H1 (cell line): ENCODE measurements around the gene ZRANB3. TPM values are rescaled to one million over a fixed set of nuclear protein-coding genes. Genes with fewer than 3 reads are reported as not detected.

Source experiments
- CTCF ChIA-PET: fragments of 300-600 bp; sonication (Branson Sonifier 250); formaldehyde crosslinking; loops from one replicate; lab custom pipeline; 2021; ENCODE audit not compliant: partially characterized antibody; lab: Charles Lee
- POLR2A ChIA-PET: fragments of 300-600 bp; sonication (Branson Sonifier 250); formaldehyde crosslinking; loops from one replicate; lab custom pipeline; 2021; ENCODE audit warnings: inconsistent platforms; ENCODE audit not compliant: partially characterized antibody; lab: Charles Lee
- DNase-seq, 2 experiments: peaks; one replicate each; pipeline versions ENCODE4 v3.0.0 to v3.0.0-alpha.2; 2010 to 2022; ENCODE audit warnings: low spot score in 2 of 2, low read depth in 1 of 2, mixed read lengths in 1 of 2
- FAIRE-seq: peaks from 2 replicates; lab custom pipeline; 2011; peaks lifted over from hg19 to GRCh38; lab: Jason Lieb, UNC
- H2AFZ ChIP-seq: 2 replicates; pipeline ENCODE4 v1.8.1; 2012; ENCODE audit warnings: low read length, inconsistent platforms
- H2AK5ac ChIP-seq: 2 replicates; pipeline ENCODE4 v1.6.1; 2013; ENCODE audit warnings: low read depth, low read length
- H2BK120ac ChIP-seq: replicated peaks from 2 replicates; pipeline ENCODE3; 2013; ENCODE audit warnings: low read depth, low read length, inconsistent platforms
- H2BK12ac ChIP-seq: 2 replicates; pipeline ENCODE4 v1.6.1; 2013; ENCODE audit warnings: low read depth, low read length
- H2BK15ac ChIP-seq: 2 replicates; pipeline ENCODE4 v1.6.1; 2013; ENCODE audit warnings: low read length
- H2BK20ac ChIP-seq: 2 replicates; pipeline ENCODE4 v1.6.1; 2013; ENCODE audit warnings: low read length
- H2BK5ac ChIP-seq: 2 replicates; pipeline ENCODE4 v1.6.1; 2013; ENCODE audit warnings: low read depth, low read length
- H3K14ac ChIP-seq: 2 replicates; pipeline ENCODE4 v1.6.1; 2013; ENCODE audit warnings: inconsistent platforms; ENCODE audit not compliant: insufficient read length
- H3K18ac ChIP-seq: 2 replicates; pipeline ENCODE4 v1.6.1; 2013; ENCODE audit warnings: low read length; ENCODE audit errors: extremely low read depth
- H3K23ac ChIP-seq: 2 replicates; pipeline ENCODE4 v1.6.1; 2013; ENCODE audit warnings: inconsistent platforms; ENCODE audit not compliant: insufficient read length
- H3K23me2 ChIP-seq: 2 replicates; pipeline ENCODE4 v1.6.1; 2013; ENCODE audit warnings: low read depth, low read length
- H3K27ac ChIP-seq: 2 replicates; pipeline ENCODE4 v1.6.1; 2011; ENCODE audit warnings: low read depth, low read length, inconsistent platforms
- H3K27me3 ChIP-seq, 4 experiments: replicated peaks in 1 of 4; 1 replicate in 1 of 4; 2 replicates in 3 of 4; pipeline versions ENCODE4 v1.6.1 to v1.8.1; 2011 to 2013; ENCODE audit warnings: low read length in 3 of 4, mild to moderate bottlenecking in 3 of 4, inconsistent platforms in 2 of 4, mixed read lengths in 2 of 4, moderate library complexity in 1 of 4; ENCODE audit not compliant: control insufficient read depth in 3 of 4, insufficient read depth in 3 of 4; ENCODE audit errors: extremely low read depth in 1 of 4
- H3K36me3 ChIP-seq, 4 experiments: 2 replicates each; pipeline versions ENCODE4 v1.6.1 to v1.8.1; 2011 to 2013; ENCODE audit warnings: mild to moderate bottlenecking in 4 of 4, low read length in 3 of 4, moderate library complexity in 2 of 4, control low read depth in 1 of 4, inconsistent platforms in 1 of 4; ENCODE audit not compliant: insufficient read depth in 4 of 4, control insufficient read depth in 2 of 4
- H3K4ac ChIP-seq: replicated peaks from 2 replicates; pipeline ENCODE3; 2013; ENCODE audit warnings: low read length, low read depth, mixed read lengths, inconsistent platforms; ENCODE audit not compliant: insufficient read length
- H3K4me1 ChIP-seq, 4 experiments: replicated peaks in 1 of 4; 1 replicate in 1 of 4; 2 replicates in 3 of 4; pipeline versions ENCODE4 v1.6.1 to v1.8.1; 2011 to 2013; ENCODE audit warnings: low read length in 3 of 4, inconsistent platforms in 2 of 4, mixed read lengths in 1 of 4; ENCODE audit not compliant: insufficient read depth in 4 of 4, control insufficient read depth in 3 of 4
- H3K4me2 ChIP-seq, 2 experiments: 2 replicates each; pipeline versions ENCODE4 v1.6.1 to v1.8.1; 2011 to 2013; ENCODE audit warnings: low read depth in 2 of 2, low read length in 2 of 2, control low read depth in 1 of 2, inconsistent platforms in 1 of 2, mild to moderate bottlenecking in 1 of 2; ENCODE audit not compliant: insufficient read depth in 1 of 2
- H3K4me3 ChIP-seq, 4 experiments: fragments of 200-600, 300-600 bp in 1 of 4; sonication (generic), shearing (Covaris generic), sonication (Bioruptor Twin) in 1 of 4; 2 replicates each; pipeline versions ENCODE4 v1.5.1 to v1.8.1; 2011 to 2016; ENCODE audit warnings: low read length in 4 of 4, low read depth in 3 of 4, control low read depth in 2 of 4, inconsistent platforms in 2 of 4, mild to moderate bottlenecking in 2 of 4, mixed read lengths in 1 of 4, moderate library complexity in 1 of 4; ENCODE audit not compliant: insufficient read depth in 2 of 4; ENCODE audit errors: extremely low read depth in 1 of 4
- H3K56ac ChIP-seq: replicated peaks from 2 replicates; pipeline ENCODE3; 2013; ENCODE audit warnings: low read depth, mild to moderate bottlenecking, mixed read lengths, low read length, inconsistent platforms; ENCODE audit not compliant: insufficient read length
- H3K79me1 ChIP-seq: 2 replicates; pipeline ENCODE4 v1.6.1; 2013; ENCODE audit warnings: low read depth, low read length, control low read depth
- H3K79me2 ChIP-seq, 2 experiments: 2 replicates each; pipeline versions ENCODE4 v1.6.1 to v1.8.1; 2012 to 2013; ENCODE audit warnings: low read length in 2 of 2, mild to moderate bottlenecking in 2 of 2, inconsistent platforms in 1 of 2; ENCODE audit not compliant: insufficient read depth in 2 of 2, control insufficient read depth in 1 of 2
- H3K9ac ChIP-seq, 4 experiments: replicated peaks in 1 of 4; 1 replicate in 1 of 4; 2 replicates in 3 of 4; pipeline versions ENCODE4 v1.6.1 to v1.8.1; 2011 to 2013; ENCODE audit warnings: low read depth in 3 of 4, low read length in 3 of 4, control low read depth in 2 of 4, mild to moderate bottlenecking in 2 of 4, moderate library complexity in 2 of 4, inconsistent platforms in 1 of 4; ENCODE audit errors: extremely low read depth in 1 of 4
- H3K9me3 ChIP-seq, 2 experiments: 2 replicates each; pipeline versions ENCODE4 v1.6.1 to v1.8.1; 2012 to 2013; ENCODE audit warnings: mild to moderate bottlenecking in 2 of 2, moderate library complexity in 2 of 2, control low read depth in 1 of 2, inconsistent platforms in 1 of 2, low read depth in 1 of 2, low read length in 1 of 2, mixed read lengths in 1 of 2; ENCODE audit not compliant: insufficient read depth in 2 of 2
- H4K20me1 ChIP-seq, 2 experiments: replicated peaks in 1 of 2; 2 replicates each; pipeline versions ENCODE3 to v1.8.1; 2011 to 2013; ENCODE audit warnings: inconsistent platforms in 2 of 2, low read length in 2 of 2, mild to moderate bottlenecking in 1 of 2; ENCODE audit not compliant: insufficient read depth in 2 of 2, control insufficient read depth in 1 of 2
- H4K5ac ChIP-seq: 2 replicates; pipeline ENCODE4 v1.6.1; 2013; ENCODE audit warnings: low read length, low read depth, mixed read lengths, inconsistent platforms; ENCODE audit not compliant: insufficient read length
- H4K8ac ChIP-seq: 2 replicates; pipeline ENCODE4 v1.8.0; 2013; ENCODE audit warnings: mild to moderate bottlenecking, moderate library complexity, low read length, inconsistent platforms; ENCODE audit not compliant: insufficient read depth; ENCODE audit errors: extremely low read depth
- H4K91ac ChIP-seq: replicated peaks from 2 replicates; pipeline ENCODE3; 2013; ENCODE audit warnings: low read length, mixed read lengths, inconsistent platforms; ENCODE audit not compliant: insufficient read length
- CTBP2 ChIP-seq: IDR thresholded peaks from 2 replicates; pipeline ENCODE4 v1.7.0; 2011; ENCODE audit warnings: borderline replicate concordance, mild to moderate bottlenecking, moderate library complexity, mixed read lengths, low read length; ENCODE audit not compliant: insufficient read depth, insufficient read length
- HDAC6 ChIP-seq: IDR thresholded peaks from one replicate; pipeline ENCODE4 v1.7.1; 2012; ENCODE audit warnings: low read depth, mild to moderate bottlenecking, inconsistent platforms, low read length, moderate library complexity
- NANOG ChIP-seq: IDR thresholded peaks from 2 replicates; pipeline ENCODE4 v1.6.1; 2011; ENCODE audit warnings: low read length, low read depth, mild to moderate bottlenecking, inconsistent platforms; ENCODE audit not compliant: insufficient read depth, poor library complexity, severe bottlenecking
- POU5F1 ChIP-seq: IDR thresholded peaks from 2 replicates; pipeline ENCODE4 v1.6.1; 2011; ENCODE audit warnings: low read depth, mild to moderate bottlenecking, low read length, moderate library complexity
- RFX5 ChIP-seq: IDR thresholded peaks from 2 replicates; pipeline ENCODE4 v1.6.1; 2011; ENCODE audit warnings: low read depth, low read length, improper control_type of control experiment, borderline replicate concordance
- RXRA ChIP-seq: IDR thresholded peaks from 2 replicates; pipeline ENCODE4 v1.6.1; 2011; ENCODE audit warnings: low read depth, mild to moderate bottlenecking, low read length, moderate library complexity; ENCODE audit not compliant: insufficient read depth
- SP1 ChIP-seq: IDR thresholded peaks from 2 replicates; pipeline ENCODE4 v1.6.1; 2011; ENCODE audit warnings: low read depth, low read length
- SRF ChIP-seq: IDR thresholded peaks from 2 replicates; pipeline ENCODE4 v1.6.1; 2011; ENCODE audit warnings: mild to moderate bottlenecking, low read depth, low read length, moderate library complexity
- WGBS, 2 experiments: shearing (Covaris generic) in 1 of 2; methylation state at CpG; one replicate each; pipeline versions ENCODE4 v1.1.6 to v1.1.7; 2013 to 2015; ENCODE audit warnings: low lambda C conversion rate in 2 of 2, mixed read lengths in 2 of 2, inconsistent platforms in 1 of 2, low coverage in 1 of 2, missing lambda C conversion rate in 1 of 2; ENCODE audit not compliant: insufficient replicate concordance in 2 of 2, insufficient coverage in 1 of 2, insufficient read length in 1 of 2; ENCODE audit errors: extremely low coverage in 1 of 2, missing lambda C conversion rate in 1 of 2; 5-methylcytosine and 5-hydroxymethylcytosine counted together
- polyA plus RNA-seq, 7 experiments: library from polyadenylated mRNA; depleted of rRNA in 3 of 7; stranded (reverse) in 5 of 7; unstranded in 2 of 7; fragments of >200 nt in 5 of 7; fragments of 200-250 nt in 2 of 7; gene quantifications; 1 replicate in 5 of 7; 2 replicates in 1 of 7; 4 replicates in 1 of 7; pipeline versions ENCODE4 v1.2.1 to v1.2.3, GENCODE V29; 2011 to 2013; ENCODE audit warnings: missing spikeins in 2 of 7, mixed read lengths in 2 of 7
- total RNA-seq: library from RNA; stranded (reverse); fragmentation: NEBNext Ultra II Directional; extraction: Animal tissue kit (Norgen Biotek cat#: 25700); gene quantifications from 2 replicates; pipeline ENCODE4 v1.2.1, GENCODE V29; 2021
- TF ChIP-seq, protein P1 (sequence below): IDR thresholded peaks from 2 replicates; pipeline ENCODE4 v1.6.1; 2012; ENCODE audit warnings: inconsistent platforms

The ZRANB3 gene
- total and polyA plus RNA-seq, 2 of the 8 experiments (the other 6 are each of a cell fraction or from before 2014, with no cell fraction given) = 4.5 to 19.3 TPM

DNA sequence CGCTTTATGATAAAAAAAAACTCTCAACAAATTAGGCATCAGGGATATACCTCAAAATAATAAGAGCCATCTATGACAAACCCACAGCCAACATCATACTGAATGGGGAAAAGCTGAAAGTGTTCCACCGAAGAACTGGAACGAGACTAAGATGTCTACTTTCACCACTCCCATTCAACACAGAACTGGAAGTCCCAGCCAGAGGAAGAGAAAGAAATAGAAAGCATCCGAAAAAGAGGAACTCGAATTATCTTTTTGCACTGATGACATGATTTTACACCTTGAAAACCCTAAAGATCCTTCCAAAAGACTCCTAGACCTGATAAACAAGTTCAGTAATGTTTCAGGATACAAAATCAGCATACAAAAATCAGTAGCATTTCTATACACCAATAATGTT lies 121.6 kb downstream of the ZRANB3 start:
- Histone ChIP-seq H3K9me3 (no peaks in the 10 kb centered on the region), H2BK12ac (no peak overlapping the region), H2BK5ac (no peak overlapping the region), H3K4me2 (no peak overlapping the region), H3K14ac (no peak overlapping the region), H3K79me2 (no peaks in the 10 kb centered on the region), H3K23me2 (no peaks in the 10 kb centered on the region), H3K23ac (no peak overlapping the region), H3K27ac (no peak overlapping the region), H2BK120ac (no peak overlapping the region), H4K91ac (no peak overlapping the region), H3K4me3 (no peak overlapping the region), H3K4ac (no peak overlapping the region), H3K56ac (no peak overlapping the region), H2BK15ac (no peak overlapping the region), H4K8ac (no peak overlapping the region), H3K36me3 (no peaks in the 10 kb centered on the region), H4K5ac (no peak overlapping the region), H4K20me1 (no peaks in the 10 kb centered on the region), H2AFZ (no peak overlapping the region), H3K4me1 (no peaks in the 10 kb centered on the region), H3K79me1 (no peaks in the 10 kb centered on the region), H2AK5ac (no peak overlapping the region), H3K9ac (no peak overlapping the region), H2BK20ac (no peak overlapping the region), H3K27me3 (no peaks in the 10 kb centered on the region), H3K18ac (no peak overlapping the region)
- WGBS, 2 experiments = 90% methylated on average over 5 of the region's 5 CpGs; no CpG with 5 or more reads in 1 of the 2 experiments
- ChIA-PET POLR2A (no interaction called here), CTCF (interaction anchor here (0.6 kb wide), 1 partner anchor 1524 kb away, joined by 3 read pairs; no protein-coding TSS in a partner anchor)
- FAIRE-seq (no peak), DNase-seq (no peak)
- TF ChIP-seq CTBP2 (no peak), RXRA (no peak), RFX5 (no peak), SRF (no peak), HDAC6 (no peak), SP1 (no peak), NANOG (no peak), POU5F1 (no peak)
- TF ChIP-seq, protein P1, sequence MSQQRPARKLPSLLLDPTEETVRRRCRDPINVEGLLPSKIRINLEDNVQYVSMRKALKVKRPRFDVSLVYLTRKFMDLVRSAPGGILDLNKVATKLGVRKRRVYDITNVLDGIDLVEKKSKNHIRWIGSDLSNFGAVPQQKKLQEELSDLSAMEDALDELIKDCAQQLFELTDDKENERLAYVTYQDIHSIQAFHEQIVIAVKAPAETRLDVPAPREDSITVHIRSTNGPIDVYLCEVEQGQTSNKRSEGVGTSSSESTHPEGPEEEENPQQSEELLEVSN = no peak
